Panc1 (cell line): ENCODE measurements around the gene SMIM36. TPM values are rescaled to one million over a fixed set of nuclear protein-coding genes. Genes with fewer than 3 reads are reported as not detected.

ENCODE experiments used
- ATAC-seq: fragments of 200-7000 bp; cut with Tn5 transposase; 2 replicates; pipeline ENCODE4 v1.9.1; 2020; ENCODE audit warnings: mild to moderate bottlenecking, moderate library complexity
- BruUV-seq: library from RNA; stranded (reverse); fragments of 400-500 nt; replicated peaks from 2 replicates; lab custom pipeline; 2021; lab: Mats Ljungman, UMichigan
- CTCF ChIA-PET: fragments of 300-600 bp; sonication (Branson Sonifier 250); formaldehyde crosslinking; loops from one replicate; lab custom pipeline; 2022; ENCODE audit warnings: antibody characterized with exemption; lab: Charles Lee
- POLR2A ChIA-PET: fragments of 300-600 bp; sonication (Branson Sonifier 250); formaldehyde crosslinking; loops from one replicate; lab custom pipeline; 2022; ENCODE audit warnings: antibody characterized with exemption; lab: Charles Lee
- DNase-seq: peaks from one replicate; pipeline ENCODE4 v3.0.0-alpha.2; 2010; ENCODE audit warnings: low read depth, low spot score
- H3K27ac ChIP-seq: 2 replicates; pipeline ENCODE4 v1.5.1; 2011; ENCODE audit warnings: mild to moderate bottlenecking, low read length, inconsistent platforms
- H3K27me3 ChIP-seq: fragments of 200-500 bp; sonication (Bioruptor generic); 2 replicates; pipeline ENCODE4 v1.6.0; 2014; ENCODE audit warnings: low read length, inconsistent platforms; ENCODE audit not compliant: control insufficient read depth, insufficient read depth
- H3K36me3 ChIP-seq: fragments of 200-500 bp; sonication (Bioruptor generic); 2 replicates; pipeline ENCODE4 v1.5.1; 2014; ENCODE audit warnings: inconsistent platforms, mild to moderate bottlenecking, low read length, moderate library complexity; ENCODE audit not compliant: control insufficient read depth, insufficient read depth
- H3K4me1 ChIP-seq: 2 replicates; pipeline ENCODE4 v1.5.1; 2011; ENCODE audit warnings: inconsistent platforms, mild to moderate bottlenecking, low read length, moderate library complexity; ENCODE audit not compliant: control insufficient read depth, insufficient read depth
- H3K4me3 ChIP-seq, 2 experiments: 2 replicates each; pipeline ENCODE4 v1.5.1; 2011 to 2012; ENCODE audit warnings: low read depth in 2 of 2, low read length in 2 of 2, mild to moderate bottlenecking in 2 of 2, inconsistent platforms in 1 of 2, moderate library complexity in 1 of 2
- H3K9me3 ChIP-seq: fragments of 200-500 bp; sonication (Bioruptor generic); 2 replicates; pipeline ENCODE4 v1.5.1; 2014; ENCODE audit warnings: low read depth, mild to moderate bottlenecking, inconsistent platforms, low read length, moderate library complexity; ENCODE audit not compliant: control insufficient read depth, insufficient read depth
- POLR2AphosphoS5 ChIP-seq: IDR thresholded peaks from 2 replicates; pipeline ENCODE4 v1.6.1; 2012; ENCODE audit warnings: mild to moderate bottlenecking, low read depth, low read length, moderate library complexity
- REST ChIP-seq, 2 experiments: IDR thresholded peaks; 2 replicates each; pipeline ENCODE4 v1.6.1; 2011 to 2012; ENCODE audit warnings: low read depth in 2 of 2, control low read depth in 1 of 2, low read length in 1 of 2, mild to moderate bottlenecking in 1 of 2, moderate library complexity in 1 of 2; ENCODE audit not compliant: insufficient read depth in 1 of 2
- SIN3A ChIP-seq: IDR thresholded peaks from 2 replicates; pipeline ENCODE4 v1.6.1; 2012; ENCODE audit warnings: low read depth, mild to moderate bottlenecking, low read length, moderate library complexity, borderline replicate concordance; ENCODE audit not compliant: insufficient read depth
- TCF7L2 ChIP-seq: IDR thresholded peaks from 2 replicates; pipeline ENCODE4 v1.6.1; 2011; ENCODE audit warnings: mild to moderate bottlenecking, low read depth, low read length, inconsistent platforms
- in situ Hi-C: cut with HindIII; loops from 2 replicates; pipeline ENCODE4 v1.10.0; 2016; ENCODE audit warnings: low sequenced_read_pairs, low pct_unique_long_range_greater_than_20kb
- intact Hi-C: fragments of 100-400 bp; cut with micrococcal nuclease; formaldehyde crosslinking; loops from one replicate; pipeline ENCODE4 v1.10.0; 2022; ENCODE audit not compliant: unreplicated experiment
- total RNA-seq: library from RNA; stranded (reverse); gene quantifications from one replicate; pipeline ENCODE4 v1.2.1, GENCODE V29; 2021; ENCODE audit not compliant: unreplicated experiment
- TF ChIP-seq, protein P1 (sequence below): fragments of 450-650 bp; IDR thresholded peaks from 2 replicates; pipeline ENCODE4 v1.5.1; 2017; ENCODE audit warnings: mild to moderate bottlenecking

The SMIM36 gene
- total RNA-seq, 1 experiment from 2014 or later = not detected

- no TSS peak for BruUV-seq
Measured at GRCh38 chr17:55453839-55454557, 57.3 kb downstream of the SMIM36 start.

GRCh38 chr17:55452139-55452790 lies 59.0 kb downstream of the SMIM36 start:
- TF ChIP-seq POLR2AphosphoS5 = no peak
- no peak for TF ChIP-seq REST (IDR thresholded peaks at IDR 0.05; ENCODE audit: insufficient read depth in 1 of 2, low read depth in 2 of 2, low read length in 1 of 2)
- TF ChIP-seq TCF7L2 = no peak
- TF ChIP-seq, protein P1, sequence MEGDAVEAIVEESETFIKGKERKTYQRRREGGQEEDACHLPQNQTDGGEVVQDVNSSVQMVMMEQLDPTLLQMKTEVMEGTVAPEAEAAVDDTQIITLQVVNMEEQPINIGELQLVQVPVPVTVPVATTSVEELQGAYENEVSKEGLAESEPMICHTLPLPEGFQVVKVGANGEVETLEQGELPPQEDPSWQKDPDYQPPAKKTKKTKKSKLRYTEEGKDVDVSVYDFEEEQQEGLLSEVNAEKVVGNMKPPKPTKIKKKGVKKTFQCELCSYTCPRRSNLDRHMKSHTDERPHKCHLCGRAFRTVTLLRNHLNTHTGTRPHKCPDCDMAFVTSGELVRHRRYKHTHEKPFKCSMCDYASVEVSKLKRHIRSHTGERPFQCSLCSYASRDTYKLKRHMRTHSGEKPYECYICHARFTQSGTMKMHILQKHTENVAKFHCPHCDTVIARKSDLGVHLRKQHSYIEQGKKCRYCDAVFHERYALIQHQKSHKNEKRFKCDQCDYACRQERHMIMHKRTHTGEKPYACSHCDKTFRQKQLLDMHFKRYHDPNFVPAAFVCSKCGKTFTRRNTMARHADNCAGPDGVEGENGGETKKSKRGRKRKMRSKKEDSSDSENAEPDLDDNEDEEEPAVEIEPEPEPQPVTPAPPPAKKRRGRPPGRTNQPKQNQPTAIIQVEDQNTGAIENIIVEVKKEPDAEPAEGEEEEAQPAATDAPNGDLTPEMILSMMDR = no peak
- no peak for TF ChIP-seq SIN3A
- intact Hi-C loops = no loop called here

More at GRCh38 chr17:55453839-55454557, 57.3 kb downstream of the SMIM36 start:
- no peak overlapping the region for H3K4me3 ChIP-seq
- POLR2A ChIA-PET = no interaction called here
- H3K27ac ChIP-seq = no peak overlapping the region
- ATAC-seq = no peak
- CTCF ChIA-PET = no interaction called here
- H3K4me1 ChIP-seq = no peaks in the 10 kb centered on the region
- no peaks in the 10 kb centered on the region for H3K9me3 ChIP-seq
- in situ Hi-C loops = no loop called here
- intact Hi-C loops = no loop called here
- no peak for TF ChIP-seq SIN3A
- no peaks in the 10 kb centered on the region for H3K27me3 ChIP-seq
- no peaks in the 10 kb centered on the region for H3K36me3 ChIP-seq
- DNase-seq = no peak

DNA sequence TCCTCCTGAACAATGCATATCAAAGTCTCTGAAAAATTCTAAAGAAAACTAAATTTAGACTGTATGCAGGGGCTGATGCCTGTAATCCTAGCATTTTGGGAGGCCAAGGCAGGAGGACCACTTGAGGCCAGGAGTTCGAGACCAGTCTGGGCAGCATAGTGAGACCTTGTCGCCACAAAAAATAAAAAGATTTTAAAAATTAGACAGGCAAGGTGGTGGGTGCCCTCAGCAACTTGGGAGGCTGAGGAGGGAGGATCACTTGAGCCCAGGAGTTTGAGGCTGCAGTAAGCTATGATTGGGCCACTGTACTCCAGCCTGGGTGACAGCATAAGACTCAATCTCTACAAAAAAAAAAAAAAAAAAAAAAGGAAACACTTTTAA lies 59.5 kb downstream of the SMIM36 start:
- ChIA-PET POLR2A (no interaction called here), CTCF (no interaction called here)
- no peak for ATAC-seq
- H3K36me3 ChIP-seq = no peaks in the 10 kb centered on the region
- H3K27me3 ChIP-seq = no peaks in the 10 kb centered on the region
- no peak overlapping the region for H3K27ac ChIP-seq
- in situ Hi-C loops (no loop called here), intact Hi-C loops (no loop called here)
- H3K4me1 ChIP-seq = no peaks in the 10 kb centered on the region
- no TSS peak for BruUV-seq
- H3K4me3 ChIP-seq = no peak overlapping the region
- TF ChIP-seq POLR2AphosphoS5 = no peak
- TF ChIP-seq TCF7L2 = no peak
- no peak for TF ChIP-seq REST (IDR thresholded peaks at IDR 0.05; ENCODE audit: insufficient read depth in 1 of 2, low read depth in 2 of 2, low read length in 1 of 2)
- TF ChIP-seq, protein P1 = no peak
- no peak for TF ChIP-seq SIN3A
- H3K9me3 ChIP-seq = no peaks in the 10 kb centered on the region
- DNase-seq = no peak

More at GRCh38 chr17:55452139-55452790, 59.0 kb downstream of the SMIM36 start:
- ChIA-PET CTCF (no interaction called here), POLR2A (no interaction called here)
- in situ Hi-C loops = no loop called here
- no peak overlapping the region for H3K27ac ChIP-seq
- no peak overlapping the region for H3K4me3 ChIP-seq
- 0 out of 2 replicates have a peak, but pooled peaks have one; percentile 35 for ATAC-seq
- no peaks in the 10 kb centered on the region for H3K9me3 ChIP-seq
- DNase-seq = peak; percentile 35
- no peaks in the 10 kb centered on the region for H3K36me3 ChIP-seq
- no peaks in the 10 kb centered on the region for H3K27me3 ChIP-seq
- no TSS peak for BruUV-seq
- no peaks in the 10 kb centered on the region for H3K4me1 ChIP-seq
